NCI-H2107 treated with DMSO at 0.1 percent for 48 hours (cell line): ENCODE data around the gene ADGRL2.

Source experiments
- DNase-seq: peaks from one replicate; lab custom pipeline; 2025; ENCODE audit not compliant: unreplicated experiment; lab: John Stamatoyannopoulos, UW

ADGRL2 gene

GRCh38 chr1:81800695-81801650 lies at the start of gene ADGRL2:
Gene ADGRL2 (plus strand): TSS chr1:81800934. CDS start chr1:81836985, 36,051 bp downstream.
- peak; percentile 77 for DNase-seq

- DNase-seq, result no peak
These were observed 47.9 kb upstream of the ADGRL2 start for GRCh38 chr1:81752840-81753239.

GRCh38 chr1:81754424-81754823 lies 46.3 kb upstream of the ADGRL2 start:
- DNase-seq, result no peak

- DNase-seq, result no peak
These were observed 43.9 kb upstream of the ADGRL2 start for GRCh38 chr1:81756872-81757271.

GRCh38 chr1:81757398-81758020 lies 43.2 kb upstream of the ADGRL2 start:
- DNase-seq, result no peak

- no peak for DNase-seq
These were observed 42.6 kb upstream of the ADGRL2 start for GRCh38 chr1:81758181-81758580.

GRCh38 chr1:81760477-81761097 lies 40.1 kb upstream of the ADGRL2 start:
- no peak for DNase-seq

- no peak for DNase-seq
These were observed 25.2 kb upstream of the ADGRL2 start for GRCh38 chr1:81775510-81775909.

- DNase-seq, result no peak
These were observed 19.9 kb upstream of the ADGRL2 start for GRCh38 chr1:81780705-81781454.

GRCh38 chr1:81781749-81782148 lies 19.0 kb upstream of the ADGRL2 start:
- DNase-seq, result no peak

GRCh38 chr1:81792184-81792583 lies 8.6 kb upstream of the ADGRL2 start:
- DNase-seq, result no peak

GRCh38 chr1:81797701-81798100 lies 3.0 kb upstream of the ADGRL2 start:
- DNase-seq, result no peak

GRCh38 chr1:81799939-81800694 lies 617 bp upstream of the ADGRL2 start:
- DNase-seq, result peak; percentile 52

GRCh38 chr1:81801651-81802456 lies 1.1 kb downstream of the ADGRL2 start:
- DNase-seq, result peak; percentile 26

GRCh38 chr1:81802457-81802706 lies 1.6 kb downstream of the ADGRL2 start:
- DNase-seq, result no peak

- peak; percentile 38 for DNase-seq
These were observed 2.1 kb downstream of the ADGRL2 start for GRCh38 chr1:81802707-81803430.

GRCh38 chr1:81803431-81804110 lies 2.8 kb downstream of the ADGRL2 start:
- no peak for DNase-seq

GRCh38 chr1:81804312-81804711 lies 3.6 kb downstream of the ADGRL2 start:
- no peak for DNase-seq
